Embryonic facial prominence (tissue), 1 donor: ENCODE measurements around the gene NDUFAF3.

Experiments used
- DNase-seq: peaks from one replicate; pipeline ENCODE4 v3.0.0-alpha.2; 2016; ENCODE audit errors: extremely low spot score

Gene NDUFAF3

GRCh38 chr3:49017971-49018706 lies 3.8 kb upstream of the NDUFAF3 start, which contains the start of gene DALRD3:
Gene DALRD3, minus strand, starts transcription at chr3:49018580. Its CDS starts 16 bp downstream, at chr3:49018564.
- no peak for DNase-seq

GRCh38 chr3:49018707-49019006 lies 3.3 kb upstream of the NDUFAF3 start:
- DNase-seq = no peak

- DNase-seq = no peak
These were observed 2.0 kb upstream of the NDUFAF3 start for GRCh38 chr3:49019941-49020329.

- DNase-seq = no peak
These were observed 1.4 kb upstream of the NDUFAF3 start for GRCh38 chr3:49020330-49021212.

- peak; percentile 94 for DNase-seq
These were observed 608 bp upstream of the NDUFAF3 start for GRCh38 chr3:49021213-49021812.

GRCh38 chr3:49022688-49023171 lies 809 bp downstream of the NDUFAF3 start:
- no peak for DNase-seq

- no peak for DNase-seq
These were observed 1.9 kb downstream of the NDUFAF3 start for GRCh38 chr3:49023775-49024174.

- no peak for DNase-seq
These were observed 2.5 kb downstream of the NDUFAF3 start for GRCh38 chr3:49024449-49024848.

- DNase-seq = no peak
These were observed 3.3 kb downstream of the NDUFAF3 start for GRCh38 chr3:49025005-49025792.

- DNase-seq = no peak
These were observed 4.0 kb downstream of the NDUFAF3 start for GRCh38 chr3:49025793-49026520.

- DNase-seq = no peak
These were observed 4.6 kb downstream of the NDUFAF3 start for GRCh38 chr3:49026536-49026935.

- no peak for DNase-seq
These were observed 5.7 kb downstream of the NDUFAF3 start for GRCh38 chr3:49027634-49028033.

GRCh38 chr3:49028298-49028672 lies 6.4 kb downstream of the NDUFAF3 start:
- DNase-seq = no peak

- DNase-seq = peak; percentile 87
These were observed 7.0 kb downstream of the NDUFAF3 start, which contains the start of gene IMPDH2 for GRCh38 chr3:49028673-49029562. Gene IMPDH2, minus strand, starts transcription at chr3:49029398. Its CDS starts 48 bp downstream, at chr3:49029350.

- no peak for DNase-seq
These were observed 7.6 kb downstream of the NDUFAF3 start for GRCh38 chr3:49029563-49029884.

- DNase-seq = no peak
These were observed 8.4 kb downstream of the NDUFAF3 start for GRCh38 chr3:49030321-49030720.

- DNase-seq = no peak
These were observed 10.9 kb downstream of the NDUFAF3 start for GRCh38 chr3:49032646-49033304.

- DNase-seq = no peak
These were observed 12.7 kb downstream of the NDUFAF3 start for GRCh38 chr3:49034650-49035049.

GRCh38 chr3:49035281-49035680 lies 13.4 kb downstream of the NDUFAF3 start:
- DNase-seq = no peak

- no peak for DNase-seq
These were observed 31.6 kb downstream of the NDUFAF3 start for GRCh38 chr3:49053543-49053942.
